Right lobe of liver (tissue), 6 donors: ENCODE data around the gene GALNT13. TPM values are rescaled to one million over a fixed set of nuclear protein-coding genes. Genes with fewer than 3 reads are reported as not detected.
A peak's percentile ranks its signal among the peaks of the same experiment; 100 is the strongest.

ENCODE experiments used
- ATAC-seq, 4 donors: fragments of 200-7000 bp; cut with Tn5 transposase; one replicate each; pipeline ENCODE4 v1.9.1; 2020; ENCODE audit warnings: mild to moderate bottlenecking in 4 of 4, moderate library complexity in 4 of 4
- DNase-seq, 3 donors: peaks; one replicate each; pipeline ENCODE4 v3.0.0-alpha.2; 2020
- H3K27ac ChIP-seq, 3 donors: fragments of 200-600 bp; one replicate each; pipeline ENCODE4 v1.8.0; 2022
- H3K27me3 ChIP-seq, 2 donors: fragments of 200-600 bp; one replicate each; pipeline ENCODE4 v1.8.0; 2022
- H3K36me3 ChIP-seq, 4 donors: fragments of 200-600 bp; sonication (generic) in 1 of 4; one replicate each; pipeline versions ENCODE4 v1.5.1 to v1.8.0; 2017 to 2022; ENCODE audit warnings: control low read depth in 1 of 4
- H3K4me1 ChIP-seq, 4 donors: fragments of 200-600 bp; sonication (generic) in 1 of 4; one replicate each; pipeline versions ENCODE4 v1.5.1 to v1.8.0; 2017 to 2022; ENCODE audit warnings: control low read depth in 1 of 4
- H3K4me3 ChIP-seq, 3 donors: fragments of 200-600 bp; one replicate each; pipeline ENCODE4 v1.8.0; 2022
- H3K9me3 ChIP-seq, 4 donors: fragments of 200-600 bp; sonication (generic) in 1 of 4; one replicate each; pipeline versions ENCODE4 v1.5.1 to v1.8.0; 2017 to 2022; ENCODE audit warnings: control low read depth in 1 of 4
- POLR2A ChIP-seq: fragments of 450-650 bp; IDR thresholded peaks from one replicate; pipeline ENCODE4 v1.6.1; 2017; ENCODE audit warnings: antibody characterized with exemption, mild to moderate bottlenecking
- WGBS: methylation state at CpG from one replicate; pipeline ENCODE4 v1.1.6; 2018; ENCODE audit warnings: low coverage, low lambda C conversion rate; ENCODE audit not compliant: insufficient coverage; ENCODE audit errors: missing lambda C conversion rate; 5-methylcytosine and 5-hydroxymethylcytosine counted together
- intact Hi-C, 2 donors: fragments of 100-400 bp; cut with DNase I; formaldehyde crosslinking; loops; one replicate each; pipeline versions ENCODE4 v1.11.2 to v1.14.1; 2022
- total RNA-seq, 6 experiments: library from RNA; depleted of rRNA in 2 of 6; stranded (reverse); fragments of >200 nt in 2 of 6; fragmentation: NEBNext Ultra II Directional in 3 of 6; extraction: Animal tissue kit (Norgen Biotek cat#: 25700) in 3 of 6; gene quantifications; one replicate each; pipeline versions ENCODE4 v1.1.0 to v1.2.4, GENCODE V29; 2016 to 2023
- TF ChIP-seq, protein P1 (sequence below), 4 donors: fragments of 200-600 bp in 3 of 4; fragments of 450-650 bp in 1 of 4; IDR thresholded peaks; one replicate each; pipeline versions ENCODE4 v1.5.1 to v1.8.0; 2016 to 2022; ENCODE audit warnings: antibody characterized with exemption in 4 of 4, mild to moderate bottlenecking in 2 of 4
- donor health status: DM: no; HTN: yes; CAD: no.
- donor health status: DM: no; HTN: no; CAD: no.
- donor health status: DM: no; HTN: no; CAD: no.
- donor health status: DM: no; HTN: yes; CAD: no.
- donor health status: DM: no; HTN: yes; CAD: no.

GALNT13 gene
- total RNA-seq, 6 experiments from 2014 or later = not detected

- Histone ChIP-seq H3K27ac (no peak overlapping the region), H3K4me3 (no peak overlapping the region), H3K27me3 (no peaks in the 10 kb centered on the region), H3K36me3 (no peaks in the 10 kb centered on the region), H3K4me1 (peaks cover 0 to 37% (median 14%) of the 10 kb centered on the region in 4 donors), H3K9me3 (no peaks in the 10 kb centered on the region)
- WGBS = 73% methylated on average over 2 of the region's 2 CpGs
- intact Hi-C loops = no loop called here
- ATAC-seq = no peak
- DNase-seq = no peak
- TF ChIP-seq POLR2A = no peak
- TF ChIP-seq, protein P1, sequence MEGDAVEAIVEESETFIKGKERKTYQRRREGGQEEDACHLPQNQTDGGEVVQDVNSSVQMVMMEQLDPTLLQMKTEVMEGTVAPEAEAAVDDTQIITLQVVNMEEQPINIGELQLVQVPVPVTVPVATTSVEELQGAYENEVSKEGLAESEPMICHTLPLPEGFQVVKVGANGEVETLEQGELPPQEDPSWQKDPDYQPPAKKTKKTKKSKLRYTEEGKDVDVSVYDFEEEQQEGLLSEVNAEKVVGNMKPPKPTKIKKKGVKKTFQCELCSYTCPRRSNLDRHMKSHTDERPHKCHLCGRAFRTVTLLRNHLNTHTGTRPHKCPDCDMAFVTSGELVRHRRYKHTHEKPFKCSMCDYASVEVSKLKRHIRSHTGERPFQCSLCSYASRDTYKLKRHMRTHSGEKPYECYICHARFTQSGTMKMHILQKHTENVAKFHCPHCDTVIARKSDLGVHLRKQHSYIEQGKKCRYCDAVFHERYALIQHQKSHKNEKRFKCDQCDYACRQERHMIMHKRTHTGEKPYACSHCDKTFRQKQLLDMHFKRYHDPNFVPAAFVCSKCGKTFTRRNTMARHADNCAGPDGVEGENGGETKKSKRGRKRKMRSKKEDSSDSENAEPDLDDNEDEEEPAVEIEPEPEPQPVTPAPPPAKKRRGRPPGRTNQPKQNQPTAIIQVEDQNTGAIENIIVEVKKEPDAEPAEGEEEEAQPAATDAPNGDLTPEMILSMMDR (IDR thresholded peaks at IDR 0.05) = no peak
These were observed 574.6 kb downstream of the GALNT13 start for GRCh38 chr2:154446324-154446723.

DNA sequence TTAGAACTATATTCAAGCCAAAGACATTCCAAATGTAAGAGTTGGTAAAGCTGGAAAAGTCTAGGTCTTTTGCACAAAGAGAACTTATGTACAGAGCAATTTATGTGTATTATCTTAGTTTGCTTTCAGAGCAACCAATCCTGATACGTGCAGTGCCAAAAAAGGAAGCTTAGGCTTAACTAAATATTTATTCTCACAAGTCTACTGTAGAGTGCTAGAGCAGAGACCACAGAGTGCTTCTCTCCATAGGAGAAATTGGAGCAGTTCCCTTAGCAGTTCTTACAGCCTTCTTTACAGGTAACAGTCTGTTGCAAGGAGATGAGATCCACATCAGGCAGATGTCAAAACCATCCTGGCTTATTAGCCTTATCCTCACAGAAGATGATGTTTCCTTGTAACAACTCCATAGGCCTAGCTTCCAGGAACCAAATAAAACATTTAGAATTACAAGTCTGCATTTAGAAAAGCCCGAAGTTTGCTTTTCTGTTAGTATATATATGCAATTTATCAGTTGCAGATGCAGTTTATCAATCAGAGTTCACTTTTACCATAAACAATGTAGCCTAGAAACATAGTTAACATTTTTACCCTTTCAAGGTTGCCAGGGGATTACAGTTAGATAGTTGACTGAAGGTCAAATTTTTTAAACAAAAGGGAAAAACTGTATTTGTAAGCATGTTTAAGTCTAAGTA is 576.2 kb downstream of the GALNT13 start:
- Histone ChIP-seq H3K4me3 (no peak overlapping the region), H3K36me3 (no peaks in the 10 kb centered on the region)
- intact Hi-C loops = no loop called here

DNA sequence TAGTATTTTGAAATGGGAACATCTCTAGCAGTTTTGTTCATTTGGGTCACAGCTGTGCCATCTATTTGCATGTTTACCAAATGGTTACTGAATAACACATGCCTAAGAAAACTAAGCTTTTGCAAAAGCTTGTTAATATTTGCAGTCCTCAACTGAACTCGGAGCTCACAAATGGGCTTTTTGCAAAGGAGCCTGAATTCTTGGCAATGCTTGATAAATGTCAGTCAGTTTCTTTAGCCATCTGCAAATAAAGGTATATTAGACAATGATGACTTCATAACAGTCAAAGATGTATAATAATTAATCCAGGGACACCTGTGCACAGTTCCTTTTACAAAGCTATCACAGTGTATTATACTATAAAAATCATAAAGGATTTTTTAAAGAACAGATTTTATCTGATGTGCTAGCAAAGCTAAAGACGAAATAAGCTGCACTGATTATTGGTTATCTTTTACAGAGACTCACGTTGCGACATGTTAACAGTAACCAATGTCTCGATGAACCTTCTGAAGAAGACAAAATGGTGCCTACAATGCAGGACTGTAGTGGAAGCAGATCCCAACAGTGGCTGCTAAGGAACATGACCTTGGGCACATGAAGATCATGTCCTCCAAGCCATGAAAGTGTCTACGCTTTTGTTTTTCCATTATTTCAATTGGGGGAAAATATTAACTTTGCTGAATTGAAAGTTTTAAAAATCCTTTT is 578.4 kb downstream of the GALNT13 start:
- ATAC-seq (peak; percentile 84 to 92 (median 88)), DNase-seq (peak in 1 of 3 donors; percentile 52)
- Histone ChIP-seq H3K4me3 (peak overlapping the region in 1 of 3 donors; percentile 3), H3K27me3 (no peaks in the 10 kb centered on the region), H3K36me3 (no peaks in the 10 kb centered on the region), H3K4me1 (peaks cover 0 to 52% (median 14%) of the 10 kb centered on the region in 4 donors), H3K27ac (peak overlapping the region; percentile 4 to 80 (median 71)), H3K9me3 (no peaks in the 10 kb centered on the region)
- TF ChIP-seq, protein P1 (IDR thresholded peaks at IDR 0.05) = no peak
- no peak for TF ChIP-seq POLR2A
- 18% methylated on average over 6 of the region's 6 CpGs for WGBS
- intact Hi-C loops = no loop called here

More for the DNA sequence above, 576.2 kb downstream of the GALNT13 start:
- DNase-seq (no peak), ATAC-seq (peak; percentile 65 to 78 (median 76))
- Histone ChIP-seq H3K9me3 (no peaks in the 10 kb centered on the region), H3K27me3 (no peaks in the 10 kb centered on the region), H3K4me1 (peaks cover 0 to 46% (median 14%) of the 10 kb centered on the region in 4 donors), H3K27ac (peak overlapping the region in 2 of 3 donors; percentile 71 to 80)
- TF ChIP-seq, protein P1 (IDR thresholded peaks at IDR 0.05) = no peak
- TF ChIP-seq POLR2A = no peak
- whole genome bisulfite sequencing = 30% methylated on average over 2 of the region's 2 CpGs

DNA sequence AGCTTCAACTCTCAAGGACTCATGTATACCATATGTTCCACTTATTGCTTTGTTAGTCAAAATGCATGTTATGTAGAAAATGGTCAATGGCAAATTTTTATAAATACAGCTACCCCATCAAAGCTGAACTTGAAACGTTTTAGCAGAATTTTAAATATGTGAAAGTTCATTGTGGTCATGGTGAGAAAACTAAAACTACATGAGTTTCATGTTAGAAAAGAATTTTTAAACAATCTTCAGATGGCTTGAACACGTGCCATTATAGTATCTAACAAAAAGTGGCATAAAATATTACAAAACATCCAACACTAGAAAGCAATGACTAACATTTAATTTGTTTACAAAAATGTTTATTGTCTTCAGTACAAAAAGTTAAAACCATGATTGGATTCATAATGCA is 580.7 kb downstream of the GALNT13 start:
- no peaks in the 10 kb centered on the region for H3K27me3 ChIP-seq
- no peak overlapping the region for H3K4me3 ChIP-seq
- no peaks in the 10 kb centered on the region for H3K9me3 ChIP-seq
- intact Hi-C loops = no loop called here
- H3K36me3 ChIP-seq = no peaks in the 10 kb centered on the region
- ATAC-seq (no peak), DNase-seq (no peak)
- 37% methylated on average over 2 of the region's 2 CpGs for WGBS
- H3K27ac ChIP-seq = no peak overlapping the region
- H3K4me1 ChIP-seq = peaks cover 0 to 63% (median 11%) of the 10 kb centered on the region in 4 donors
- TF ChIP-seq, protein P1 (IDR thresholded peaks at IDR 0.05) = no peak
- TF ChIP-seq POLR2A = no peak
